Lung (tissue), 12 donors: ENCODE data around the gene FGF4. TPM values are rescaled to one million over a fixed set of nuclear protein-coding genes. Genes with fewer than 3 reads are reported as not detected.

Source experiments
- ATAC-seq: fragments of 200-7000 bp; cut with Tn5 transposase; one replicate; pipeline ENCODE4 v1.9.1; 2020; ENCODE audit warnings: moderate number of reproducible peaks; ENCODE audit not compliant: insufficient read depth, low FRiP score
- DNase-seq, 3 donors: peaks; one replicate each; pipeline ENCODE4 v3.0.0-alpha.2; 2013 to 2017
- H3K27ac ChIP-seq, 2 donors: one replicate each; pipeline ENCODE4 v1.5.1; 2013; ENCODE audit warnings: mild to moderate bottlenecking in 2 of 2, moderate library complexity in 2 of 2, control low read depth in 1 of 2, inconsistent platforms in 1 of 2, low read depth in 1 of 2, low read length in 1 of 2
- H3K27me3 ChIP-seq, 3 donors: one replicate each; pipeline ENCODE4 v1.5.1; 2013; ENCODE audit warnings: low read length in 2 of 3; ENCODE audit not compliant: control insufficient read depth in 3 of 3, insufficient read depth in 3 of 3
- H3K36me3 ChIP-seq, 4 donors: one replicate each; pipeline ENCODE4 v1.5.1; 2013; ENCODE audit warnings: low read length in 4 of 4, mild to moderate bottlenecking in 1 of 4, moderate library complexity in 1 of 4; ENCODE audit not compliant: control insufficient read depth in 4 of 4, insufficient read depth in 4 of 4
- H3K4me1 ChIP-seq, 5 donors: one replicate each; pipeline ENCODE4 v1.5.1; 2013; ENCODE audit warnings: low read length in 5 of 5, mild to moderate bottlenecking in 2 of 5, moderate library complexity in 1 of 5; ENCODE audit not compliant: control insufficient read depth in 5 of 5, insufficient read depth in 5 of 5
- H3K4me3 ChIP-seq: one replicate; pipeline ENCODE4 v1.5.1; 2013; ENCODE audit warnings: mild to moderate bottlenecking, control low read depth, moderate library complexity
- H3K9ac ChIP-seq, 2 donors: one replicate each; pipeline ENCODE4 v1.5.1; 2013; ENCODE audit warnings: low read length in 2 of 2, control low read depth in 1 of 2; ENCODE audit not compliant: insufficient read depth in 1 of 2
- H3K9me3 ChIP-seq, 4 donors: one replicate each; pipeline ENCODE4 v1.5.1; 2013; ENCODE audit warnings: low read length in 3 of 4, mild to moderate bottlenecking in 1 of 4, moderate library complexity in 1 of 4; ENCODE audit not compliant: control insufficient read depth in 4 of 4, insufficient read depth in 3 of 4
- WGBS, 2 donors: extraction: QIAGEN DNeasy Blood & Tissue Kit; methylation state at CpG; one replicate each; pipeline ENCODE4 v1.1.7; 2013; 5-methylcytosine and 5-hydroxymethylcytosine counted together
- polyA plus RNA-seq, 2 donors: library from polyadenylated mRNA; stranded (reverse); fragments of 200-250 nt; gene quantifications; one replicate each; pipeline ENCODE4 v1.2.1, GENCODE V29; 2013
- total RNA-seq, 2 donors: library from RNA; depleted of rRNA in 1 of 2; stranded (reverse); fragments of >200 nt in 1 of 2; gene quantifications; one replicate each; pipeline ENCODE4 v1.2.1, GENCODE V29; 2014 to 2021
- TF ChIP-seq, protein P1 (sequence below): IDR thresholded peaks from 2 replicates; pipeline ENCODE4 v1.5.1; 2012; ENCODE audit warnings: mild to moderate bottlenecking; ENCODE audit errors: control extremely low read depth, extremely low read depth
- donor health status: control.
- donor health status: control.
- donor health status: Bipolar disorder and iron deficiency.
- donor health status: healthy.
- donor health status: DM: yes; HTN: yes; CAD: no.

The FGF4 gene
- total and polyA plus RNA-seq, 4 donors, result not detected

DNA sequence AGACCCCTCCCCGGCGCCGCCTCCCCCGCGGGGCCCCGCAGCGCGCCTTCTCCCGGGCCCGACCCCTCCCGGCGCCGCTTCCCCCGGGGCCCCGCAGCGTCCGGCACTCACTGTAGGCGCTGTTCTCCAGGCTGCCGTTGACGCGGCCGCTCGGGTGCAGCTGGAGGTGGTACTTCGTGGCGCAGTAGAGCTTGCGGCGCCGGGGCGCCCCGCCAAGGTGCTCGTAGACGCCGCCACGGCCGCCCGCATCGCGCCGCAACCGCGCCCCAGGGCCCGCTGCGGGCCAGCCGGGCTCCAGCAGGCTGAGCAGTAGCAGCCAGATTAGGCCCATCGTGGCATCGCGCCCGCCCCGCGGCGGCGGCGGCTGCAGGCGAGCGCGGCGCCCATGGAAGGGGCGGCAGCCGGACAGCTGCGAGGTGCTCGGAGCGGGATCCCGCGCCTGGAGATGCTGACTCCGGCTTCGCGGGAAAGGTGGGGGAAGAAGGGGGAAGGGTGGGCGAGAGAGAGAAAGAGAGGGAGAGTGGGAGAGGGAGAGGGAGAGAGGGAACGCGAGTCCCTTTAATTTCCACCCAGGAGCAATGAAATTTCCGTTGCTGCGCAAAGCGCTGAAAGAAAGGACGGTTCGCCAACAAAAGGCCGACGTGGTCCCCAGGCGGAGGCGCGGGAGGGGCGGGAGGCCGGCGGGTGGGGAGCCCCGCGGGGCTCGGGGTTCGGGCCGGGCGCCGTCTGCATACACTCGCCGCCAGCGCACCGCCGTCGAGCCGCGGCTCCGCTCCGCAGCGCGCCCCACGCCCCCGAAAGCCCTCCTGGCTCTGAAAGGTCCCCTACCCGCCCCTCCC lies 43.7 kb upstream of the FGF4 start, which contains the start of gene FGF3:
FGF3 (minus strand) TSS at position 814 of the 839 bp plus-strand sequence; CDS start at position 331, 483 bp downstream.
- TF ChIP-seq, protein P1, sequence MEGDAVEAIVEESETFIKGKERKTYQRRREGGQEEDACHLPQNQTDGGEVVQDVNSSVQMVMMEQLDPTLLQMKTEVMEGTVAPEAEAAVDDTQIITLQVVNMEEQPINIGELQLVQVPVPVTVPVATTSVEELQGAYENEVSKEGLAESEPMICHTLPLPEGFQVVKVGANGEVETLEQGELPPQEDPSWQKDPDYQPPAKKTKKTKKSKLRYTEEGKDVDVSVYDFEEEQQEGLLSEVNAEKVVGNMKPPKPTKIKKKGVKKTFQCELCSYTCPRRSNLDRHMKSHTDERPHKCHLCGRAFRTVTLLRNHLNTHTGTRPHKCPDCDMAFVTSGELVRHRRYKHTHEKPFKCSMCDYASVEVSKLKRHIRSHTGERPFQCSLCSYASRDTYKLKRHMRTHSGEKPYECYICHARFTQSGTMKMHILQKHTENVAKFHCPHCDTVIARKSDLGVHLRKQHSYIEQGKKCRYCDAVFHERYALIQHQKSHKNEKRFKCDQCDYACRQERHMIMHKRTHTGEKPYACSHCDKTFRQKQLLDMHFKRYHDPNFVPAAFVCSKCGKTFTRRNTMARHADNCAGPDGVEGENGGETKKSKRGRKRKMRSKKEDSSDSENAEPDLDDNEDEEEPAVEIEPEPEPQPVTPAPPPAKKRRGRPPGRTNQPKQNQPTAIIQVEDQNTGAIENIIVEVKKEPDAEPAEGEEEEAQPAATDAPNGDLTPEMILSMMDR, result no peak
- Histone ChIP-seq H3K9me3 (peaks cover 0 to 2% (median 0%) of the 10 kb centered on the region in 4 donors), H3K9ac (no peak within 1 kb of the TSS), H3K36me3 (no peaks in the 10 kb centered on the region), H3K27me3 (peaks cover 26 to 77% (median 49%) of the 10 kb centered on the region in 3 donors), H3K4me1 (no peaks in the 10 kb centered on the region), H3K27ac (no peak within 1 kb of the TSS), H3K4me3 (no peak within 1 kb of the TSS)
- DNase-seq (no peak), ATAC-seq (no peak)
- WGBS, 2 donors, result 2 to 3% methylated on average over 89 to 105 of the region's 105 CpGs

DNA sequence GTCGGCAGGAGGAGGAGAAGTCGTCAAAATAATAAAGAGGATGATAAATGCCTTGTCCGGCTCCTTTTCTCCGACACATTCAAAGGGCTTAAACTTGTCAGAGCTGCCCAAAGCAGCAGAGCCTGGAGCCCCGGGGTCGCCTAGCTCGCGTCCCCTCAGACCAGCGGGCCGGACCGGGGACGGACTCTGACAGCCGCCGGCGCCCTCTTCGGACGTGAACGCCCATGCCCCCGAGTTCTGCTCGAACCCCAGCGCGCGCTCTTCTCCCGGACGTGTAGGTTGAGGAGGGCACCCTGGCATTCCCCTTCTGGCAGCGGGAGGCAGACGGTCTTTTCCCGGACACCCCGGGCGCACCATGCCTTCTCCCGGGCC lies 43.1 kb upstream of the FGF4 start:
- H3K9ac ChIP-seq, result no peak overlapping the region
- H3K27me3 ChIP-seq, result peaks cover 26 to 73% (median 49%) of the 10 kb centered on the region in 3 donors
- H3K4me1 ChIP-seq, result no peaks in the 10 kb centered on the region
- H3K27ac ChIP-seq, result no peak overlapping the region
- H3K9me3 ChIP-seq, result peaks cover 0 to 2% (median 0%) of the 10 kb centered on the region in 4 donors
- ATAC-seq (no peak), DNase-seq (no peak)
- WGBS, 2 donors, result 1 to 2% methylated on average over 30 to 31 of the region's 31 CpGs
- TF ChIP-seq, protein P1, result no peak
- H3K4me3 ChIP-seq, result no peak overlapping the region
- no peaks in the 10 kb centered on the region for H3K36me3 ChIP-seq

DNA sequence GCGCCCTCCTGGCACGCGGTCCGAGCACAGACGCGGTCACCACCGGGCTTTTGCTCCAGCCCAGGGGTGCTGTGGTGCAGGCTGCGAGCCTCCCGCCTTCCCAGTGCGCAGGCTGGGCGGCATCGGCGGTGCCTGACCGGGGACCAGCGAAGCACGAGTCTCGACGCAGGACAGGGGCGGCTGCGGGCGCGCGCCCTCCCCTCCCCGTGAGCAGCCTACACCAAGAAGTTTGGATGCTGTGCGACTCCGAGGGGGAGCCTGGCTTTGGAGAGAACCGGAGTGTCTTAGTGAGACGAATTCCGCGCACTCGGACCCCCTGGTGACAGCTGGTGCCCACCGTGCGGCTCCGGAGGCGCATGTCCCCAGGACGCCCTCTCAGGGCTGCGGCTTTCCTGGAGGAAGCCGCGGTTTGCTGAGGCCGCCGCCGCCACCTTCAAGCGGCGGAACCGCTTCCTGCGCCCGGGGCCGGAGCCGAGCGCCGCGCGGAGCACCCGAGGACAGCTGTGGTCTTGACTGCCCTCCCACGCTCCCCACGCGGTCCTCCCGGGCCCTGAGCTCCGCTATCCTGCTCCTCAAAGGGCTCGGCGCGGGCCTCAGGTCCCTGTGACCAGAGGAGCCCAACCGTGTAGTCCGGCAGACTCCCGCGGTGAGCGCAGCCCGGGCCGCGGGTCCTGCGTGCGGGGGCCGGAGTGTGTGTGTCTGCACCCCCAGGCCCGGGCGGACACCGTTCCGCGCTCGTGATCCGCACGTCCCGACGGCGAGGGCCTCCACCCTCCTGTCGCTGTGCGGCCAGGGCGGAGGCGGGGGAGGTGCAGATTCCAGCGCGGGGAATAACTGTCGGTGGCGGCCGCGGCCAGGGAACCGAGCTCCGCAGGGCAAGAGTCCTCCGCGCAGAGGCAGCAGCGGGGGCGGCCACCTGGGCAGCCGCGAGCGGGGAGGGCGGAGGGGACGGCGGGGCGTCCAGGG lies 42.4 kb upstream of the FGF4 start:
- DNase-seq, result no peak
- Histone ChIP-seq H3K27me3 (peaks cover 26 to 67% (median 49%) of the 10 kb centered on the region in 3 donors), H3K4me1 (no peaks in the 10 kb centered on the region), H3K36me3 (no peaks in the 10 kb centered on the region), H3K9ac (no peak overlapping the region), H3K9me3 (peaks cover 0 to 4% (median 0%) of the 10 kb centered on the region in 4 donors), H3K27ac (no peak overlapping the region), H3K4me3 (no peak overlapping the region)
- TF ChIP-seq, protein P1, result no peak
- 0 to 1% methylated on average over 96 to 107 of the region's 107 CpGs for whole genome bisulfite sequencing, 2 donors
- ATAC-seq, result no peak
